GM10266 (cell line): Measurements from ENCODE around the gene CMTM1.
"Not testable (repeated sequence)": the region's sequence is repeated elsewhere in the genome, so short reads cannot be mapped to it uniquely, and the experiment has no call there.

Experiments
- DNase-seq: peaks from one replicate; pipeline ENCODE4 v3.0.0; 2012; ENCODE audit errors: extremely low spot score
- CTCF ChIP-seq: IDR thresholded peaks from 2 replicates; pipeline ENCODE4 v1.5.1; 2012; ENCODE audit warnings: mild to moderate bottlenecking, low read depth; ENCODE audit not compliant: control insufficient read depth, insufficient read depth; ENCODE audit errors: missing control alignments

The CMTM1 gene

GRCh38 chr16:66605177-66605978, 39.1 kb downstream of the CMTM1 start:
- TF ChIP-seq CTCF, result no peak
- peak; percentile 75 for DNase-seq

GRCh38 chr16:66605979-66606751, 39.9 kb downstream of the CMTM1 start:
- TF ChIP-seq CTCF, result no peak
- DNase-seq, result peak; percentile 71

- peak; percentile 86 for DNase-seq
- peak; percentile 88 for TF ChIP-seq CTCF
These were observed 42.3 kb downstream of the CMTM1 start for GRCh38 chr16:66608241-66609138.

GRCh38 chr16:66609139-66609510, 42.9 kb downstream of the CMTM1 start:
- no peak for DNase-seq
- no peak for TF ChIP-seq CTCF

- TF ChIP-seq CTCF, result no peak
- no peak for DNase-seq
These were observed 44.0 kb downstream of the CMTM1 start for GRCh38 chr16:66610111-66610820.

- not testable (repeated sequence) for DNase-seq
These were observed 45.7 kb downstream of the CMTM1 start for GRCh38 chr16:66611911-66612310.

GRCh38 chr16:66612422-66612821, 46.2 kb downstream of the CMTM1 start:
- no peak for DNase-seq
- no peak for TF ChIP-seq CTCF
